ENCODE measurements around the gene DAB2IP. TPM values are rescaled to one million over a fixed set of nuclear protein-coding genes. Genes with fewer than 3 reads are reported as not detected.

The DAB2IP gene
- total RNA-seq, 1 experiment from 2014 or later: 17.0 TPM

DNA sequence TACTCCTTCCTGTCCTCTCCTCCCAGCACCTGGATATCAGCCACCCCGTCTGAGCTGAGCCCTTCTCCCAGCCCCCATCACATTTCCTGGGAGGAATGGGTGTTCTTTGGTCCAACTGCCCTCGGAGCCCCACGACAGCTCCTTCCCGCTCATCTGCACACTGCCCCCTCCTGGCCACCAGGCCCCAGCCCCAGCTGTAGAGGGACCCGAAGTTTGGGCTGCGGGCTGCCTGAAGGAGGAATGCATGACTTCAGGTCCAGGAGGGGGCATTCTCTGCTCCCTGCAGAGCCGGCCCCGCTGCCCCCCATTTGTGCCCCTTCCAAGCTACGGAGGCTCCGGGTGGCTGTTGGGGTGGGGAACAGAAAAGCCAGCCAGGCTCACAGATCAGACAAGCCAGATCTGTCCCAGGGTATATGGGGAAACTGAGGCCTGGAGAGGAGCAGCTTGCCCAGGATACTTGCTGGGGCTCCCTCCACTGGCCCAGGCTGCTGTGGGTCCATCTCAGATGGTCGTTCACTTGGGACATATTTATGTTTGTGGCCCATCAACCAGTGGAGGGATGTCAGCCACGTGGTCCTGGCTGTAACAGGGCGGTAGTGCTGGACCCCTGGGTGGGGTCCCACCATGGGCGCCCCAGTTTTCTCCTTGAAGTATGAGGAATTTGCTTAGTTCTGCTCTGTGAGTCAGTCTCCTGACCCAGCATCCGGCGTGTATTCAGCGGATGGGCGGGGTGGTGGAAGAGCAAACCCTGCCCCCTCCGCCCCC is 33.1 kb downstream of the DAB2IP start:
- TF ChIP-seq, protein P1, sequence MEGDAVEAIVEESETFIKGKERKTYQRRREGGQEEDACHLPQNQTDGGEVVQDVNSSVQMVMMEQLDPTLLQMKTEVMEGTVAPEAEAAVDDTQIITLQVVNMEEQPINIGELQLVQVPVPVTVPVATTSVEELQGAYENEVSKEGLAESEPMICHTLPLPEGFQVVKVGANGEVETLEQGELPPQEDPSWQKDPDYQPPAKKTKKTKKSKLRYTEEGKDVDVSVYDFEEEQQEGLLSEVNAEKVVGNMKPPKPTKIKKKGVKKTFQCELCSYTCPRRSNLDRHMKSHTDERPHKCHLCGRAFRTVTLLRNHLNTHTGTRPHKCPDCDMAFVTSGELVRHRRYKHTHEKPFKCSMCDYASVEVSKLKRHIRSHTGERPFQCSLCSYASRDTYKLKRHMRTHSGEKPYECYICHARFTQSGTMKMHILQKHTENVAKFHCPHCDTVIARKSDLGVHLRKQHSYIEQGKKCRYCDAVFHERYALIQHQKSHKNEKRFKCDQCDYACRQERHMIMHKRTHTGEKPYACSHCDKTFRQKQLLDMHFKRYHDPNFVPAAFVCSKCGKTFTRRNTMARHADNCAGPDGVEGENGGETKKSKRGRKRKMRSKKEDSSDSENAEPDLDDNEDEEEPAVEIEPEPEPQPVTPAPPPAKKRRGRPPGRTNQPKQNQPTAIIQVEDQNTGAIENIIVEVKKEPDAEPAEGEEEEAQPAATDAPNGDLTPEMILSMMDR (IDR thresholded peaks at IDR 0.05; ENCODE audit: unreplicated experiment): peak; percentile 20
- DNase-seq (ENCODE audit: unreplicated experiment): peak; percentile 47
- BruUV-seq (replicated peaks): no TSS peak
- intact Hi-C loops (cut with micrococcal nuclease): loop anchor here (5.0 to 10.0 kb wide), 3 partner anchors 323 to 440 kb away; no protein-coding TSS in a partner anchor
- no peaks in the 10 kb centered on the region for H3K27me3 Mint-ChIP-seq (ENCODE audit: insufficient read depth, unreplicated experiment)
- CTCF ChIA-PET: interaction anchor here (0.6 to 7.0 kb wide), 35 partner anchors 11 to 669 kb away, joined by 3 to 45 read pairs (median 4); no protein-coding TSS in a partner anchor
- no peak overlapping the region for H3K27ac Mint-ChIP-seq (ENCODE audit: low read depth, unreplicated experiment)
- H3K36me3 Mint-ChIP-seq (ENCODE audit: insufficient read depth, unreplicated experiment): peaks cover 5% of the 10 kb centered on the region
- POLR2A ChIA-PET: interaction anchor here (1.0 to 1.2 kb wide), 2 partner anchors 15 to 138 kb away, joined by 3 to 4 read pairs; no protein-coding TSS in a partner anchor
- H3K9me3 Mint-ChIP-seq (ENCODE audit: unreplicated experiment): no peaks in the 10 kb centered on the region
- no peak overlapping the region for H3K4me3 Mint-ChIP-seq (ENCODE audit: unreplicated experiment)
- no peaks in the 10 kb centered on the region for H3K4me1 Mint-ChIP-seq (ENCODE audit: insufficient read depth, unreplicated experiment)

GRCh38 chr9:121685146-121685794 is 33.8 kb downstream of the DAB2IP start:
- TF ChIP-seq, protein P1 (IDR thresholded peaks at IDR 0.05; ENCODE audit: unreplicated experiment): no peak
- H3K4me3 Mint-ChIP-seq (ENCODE audit: unreplicated experiment): no peak overlapping the region
- H3K27me3 Mint-ChIP-seq (ENCODE audit: insufficient read depth, unreplicated experiment): no peaks in the 10 kb centered on the region
- BruUV-seq (replicated peaks): no TSS peak
- ChIA-PET POLR2A (interaction anchor here (1.0 kb wide), 1 partner anchor 14 kb away, joined by 3 read pairs; no protein-coding TSS in a partner anchor), CTCF (interaction anchor here (0.5 to 7.0 kb wide), 18 partner anchors 9 to 440 kb away, joined by 3 to 45 read pairs (median 4); no protein-coding TSS in a partner anchor)
- no peaks in the 10 kb centered on the region for H3K4me1 Mint-ChIP-seq (ENCODE audit: insufficient read depth, unreplicated experiment)
- H3K9me3 Mint-ChIP-seq (ENCODE audit: unreplicated experiment): no peaks in the 10 kb centered on the region
- no peak overlapping the region for H3K27ac Mint-ChIP-seq (ENCODE audit: low read depth, unreplicated experiment)
- H3K36me3 Mint-ChIP-seq (ENCODE audit: insufficient read depth, unreplicated experiment): peaks cover 5% of the 10 kb centered on the region
- intact Hi-C loops (cut with micrococcal nuclease): loop anchor here (5.0 to 10.0 kb wide), 3 partner anchors 322 to 440 kb away; no protein-coding TSS in a partner anchor
- DNase-seq (ENCODE audit: unreplicated experiment): no peak

DNA sequence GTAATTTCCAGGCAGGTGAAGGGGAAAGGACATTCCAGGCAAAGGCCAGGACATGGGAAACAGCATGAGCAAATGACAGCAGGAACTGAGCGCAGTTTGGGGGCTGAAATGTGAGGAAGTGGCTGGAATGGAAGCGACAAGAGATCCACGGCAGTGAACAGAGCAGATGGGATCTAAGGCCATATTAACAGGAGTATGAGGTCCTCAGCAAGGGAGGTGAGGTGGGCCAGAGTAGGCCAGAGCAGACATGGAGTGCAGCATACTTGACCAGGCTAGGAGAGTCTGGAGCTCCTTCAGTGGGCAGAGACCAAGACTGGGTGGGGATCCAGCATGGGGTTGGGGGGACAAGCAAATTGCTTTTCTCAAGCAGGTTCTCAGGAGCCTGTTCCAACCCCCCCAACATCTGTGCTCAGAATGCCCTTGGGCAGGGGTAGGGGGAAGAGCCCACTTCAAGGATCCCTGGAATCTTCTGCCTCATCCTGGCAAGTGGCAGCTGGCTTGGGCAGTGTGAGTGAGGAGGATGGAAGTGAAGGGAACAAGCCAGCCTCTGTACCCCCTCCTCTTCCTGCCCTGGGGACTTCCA is 34.5 kb downstream of the DAB2IP start:
- no peaks in the 10 kb centered on the region for H3K27me3 Mint-ChIP-seq (ENCODE audit: insufficient read depth, unreplicated experiment)
- BruUV-seq (replicated peaks): no TSS peak
- intact Hi-C loops (cut with micrococcal nuclease): loop anchor here (2.0 to 10.0 kb wide), 5 partner anchors 139 to 439 kb away; no protein-coding TSS in a partner anchor
- CTCF ChIA-PET: interaction anchor here (0.5 to 7.0 kb wide), 12 partner anchors 8 to 311 kb away, joined by 3 to 45 read pairs (median 3); no protein-coding TSS in a partner anchor
- no peaks in the 10 kb centered on the region for H3K4me1 Mint-ChIP-seq (ENCODE audit: insufficient read depth, unreplicated experiment)
- TF ChIP-seq, protein P1 (IDR thresholded peaks at IDR 0.05; ENCODE audit: unreplicated experiment): no peak
- peaks cover 5% of the 10 kb centered on the region for H3K36me3 Mint-ChIP-seq (ENCODE audit: insufficient read depth, unreplicated experiment)
- no peak for DNase-seq (ENCODE audit: unreplicated experiment)
- no peak overlapping the region for H3K27ac Mint-ChIP-seq (ENCODE audit: low read depth, unreplicated experiment)
- no peaks in the 10 kb centered on the region for H3K9me3 Mint-ChIP-seq (ENCODE audit: unreplicated experiment)
- POLR2A ChIA-PET: interaction anchor here (1.0 kb wide), 1 partner anchor 14 kb away, joined by 3 read pairs; no protein-coding TSS in a partner anchor
- no peak overlapping the region for H3K4me3 Mint-ChIP-seq (ENCODE audit: unreplicated experiment)
